ENCODE data around the gene CNRIP1.

DNA sequence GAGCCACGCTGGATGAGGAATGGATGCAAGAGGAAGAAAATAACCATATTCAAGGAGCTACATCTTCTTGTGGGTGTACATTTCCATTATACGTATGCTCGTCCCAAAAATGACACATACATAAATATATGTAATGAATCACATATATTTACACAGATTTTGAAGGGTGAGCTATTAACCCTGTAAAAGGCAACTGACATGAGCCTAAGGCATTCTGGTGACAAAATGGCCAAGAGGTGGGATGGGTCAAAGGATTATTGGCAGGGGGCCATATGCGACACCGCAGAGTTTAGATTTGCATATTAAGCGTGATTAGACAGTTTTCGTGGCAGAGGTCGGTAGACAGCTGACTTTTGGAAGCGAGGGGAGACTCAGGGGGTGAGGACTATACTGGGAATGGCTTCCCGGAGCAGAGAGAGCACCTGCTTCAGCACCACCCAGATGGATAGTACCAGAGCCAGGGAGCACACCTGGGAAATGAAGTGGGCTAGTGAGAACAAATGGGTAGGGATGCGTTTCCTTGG, 431 bp upstream of the CNRIP1 start:
- TF ChIP-seq, protein P1, sequence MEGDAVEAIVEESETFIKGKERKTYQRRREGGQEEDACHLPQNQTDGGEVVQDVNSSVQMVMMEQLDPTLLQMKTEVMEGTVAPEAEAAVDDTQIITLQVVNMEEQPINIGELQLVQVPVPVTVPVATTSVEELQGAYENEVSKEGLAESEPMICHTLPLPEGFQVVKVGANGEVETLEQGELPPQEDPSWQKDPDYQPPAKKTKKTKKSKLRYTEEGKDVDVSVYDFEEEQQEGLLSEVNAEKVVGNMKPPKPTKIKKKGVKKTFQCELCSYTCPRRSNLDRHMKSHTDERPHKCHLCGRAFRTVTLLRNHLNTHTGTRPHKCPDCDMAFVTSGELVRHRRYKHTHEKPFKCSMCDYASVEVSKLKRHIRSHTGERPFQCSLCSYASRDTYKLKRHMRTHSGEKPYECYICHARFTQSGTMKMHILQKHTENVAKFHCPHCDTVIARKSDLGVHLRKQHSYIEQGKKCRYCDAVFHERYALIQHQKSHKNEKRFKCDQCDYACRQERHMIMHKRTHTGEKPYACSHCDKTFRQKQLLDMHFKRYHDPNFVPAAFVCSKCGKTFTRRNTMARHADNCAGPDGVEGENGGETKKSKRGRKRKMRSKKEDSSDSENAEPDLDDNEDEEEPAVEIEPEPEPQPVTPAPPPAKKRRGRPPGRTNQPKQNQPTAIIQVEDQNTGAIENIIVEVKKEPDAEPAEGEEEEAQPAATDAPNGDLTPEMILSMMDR (IDR thresholded peaks at IDR 0.05): no peak
- no peak for TF ChIP-seq EP300 (IDR thresholded peaks at IDR 0.05)

Data from gastroesophageal sphincter (tissue), 3 donors.